IMR-90 (cell line): ENCODE measurements around the gene TCFL5. TPM values are rescaled to one million over a fixed set of nuclear protein-coding genes. Genes with fewer than 3 reads are reported as not detected.

Source experiments
- ATAC-seq: fragments of 200-7000 bp; cut with Tn5 transposase; 2 replicates; pipeline ENCODE4 v1.9.1; 2020; ENCODE audit warnings: low read depth, mild to moderate bottlenecking, moderate library complexity
- BruUV-seq: library from RNA; stranded (reverse); fragments of 400-500 nt; replicated peaks from 2 replicates; lab custom pipeline; 2021; lab: Mats Ljungman, UMichigan
- CTCF ChIA-PET: fragments of 300-600 bp; formaldehyde crosslinking; extraction: SDS; loops from one replicate; lab custom pipeline; 2021; ENCODE audit warnings: antibody characterized with exemption; lab: Yijun Ruan, JAX
- POLR2A ChIA-PET: fragments of 300-600 bp; sonication (Branson Sonifier 250); formaldehyde crosslinking; loops from one replicate; lab custom pipeline; 2022; ENCODE audit warnings: antibody characterized with exemption; ENCODE audit not compliant: unreplicated experiment; lab: Charles Lee
- DNase-seq: peaks from one replicate; pipeline ENCODE4 v3.0.0; 2013
- H2AFZ ChIP-seq: replicated peaks from 2 replicates; pipeline ENCODE3; 2013; ENCODE audit warnings: low read length, mild to moderate bottlenecking; ENCODE audit not compliant: poor library complexity
- H2AK5ac ChIP-seq: 2 replicates; pipeline ENCODE4 v1.6.1; 2013; ENCODE audit warnings: low read depth, low read length, inconsistent platforms
- H2AK9ac ChIP-seq: replicated peaks from 2 replicates; pipeline ENCODE3; 2013; ENCODE audit warnings: mild to moderate bottlenecking, low read depth, low read length, moderate library complexity; ENCODE audit not compliant: poor library complexity
- H2BK120ac ChIP-seq: 2 replicates; pipeline ENCODE4 v1.6.1; 2013; ENCODE audit warnings: low read depth, low read length, inconsistent platforms
- H2BK15ac ChIP-seq: 3 replicates; pipeline ENCODE4 v1.6.1; 2013; ENCODE audit warnings: low read depth, low read length, inconsistent platforms
- H2BK20ac ChIP-seq: 2 replicates; pipeline ENCODE4 v1.6.1; 2013; ENCODE audit warnings: low read depth, mild to moderate bottlenecking, inconsistent platforms, low read length, moderate library complexity
- H2BK5ac ChIP-seq: 2 replicates; pipeline ENCODE4 v1.6.1; 2013; ENCODE audit warnings: mild to moderate bottlenecking, low read depth, low read length, inconsistent platforms; ENCODE audit not compliant: poor library complexity, severe bottlenecking
- H3K14ac ChIP-seq: replicated peaks from 2 replicates; pipeline ENCODE4 v1.6.1; 2013; ENCODE audit warnings: low read depth, low read length, inconsistent platforms
- H3K18ac ChIP-seq: 2 replicates; pipeline ENCODE4 v1.6.1; 2013; ENCODE audit warnings: low read depth, low read length, control low read depth
- H3K23ac ChIP-seq: 2 replicates; pipeline ENCODE4 v1.6.1; 2013; ENCODE audit warnings: low read depth, low read length, inconsistent platforms
- H3K27ac ChIP-seq: 2 replicates; pipeline ENCODE4 v1.5.1; 2013; ENCODE audit warnings: mild to moderate bottlenecking, control low read depth, low read length; ENCODE audit not compliant: insufficient read depth
- H3K27me3 ChIP-seq: 2 replicates; pipeline ENCODE4 v1.6.1; 2013; ENCODE audit warnings: low read length; ENCODE audit not compliant: control insufficient read depth, insufficient read depth
- H3K36me3 ChIP-seq: 2 replicates; pipeline ENCODE4 v1.6.1; 2013; ENCODE audit warnings: low read length, mixed read lengths; ENCODE audit not compliant: control insufficient read depth, insufficient read depth
- H3K4ac ChIP-seq: 2 replicates; pipeline ENCODE4 v1.6.1; 2013; ENCODE audit warnings: low read depth, low read length, inconsistent platforms
- H3K4me1 ChIP-seq: 2 replicates; pipeline ENCODE4 v1.6.1; 2013; ENCODE audit warnings: low read length, mixed read lengths; ENCODE audit not compliant: control insufficient read depth, insufficient read depth
- H3K4me2 ChIP-seq: 2 replicates; pipeline ENCODE4 v1.6.1; 2013; ENCODE audit warnings: low read depth, mild to moderate bottlenecking, control low read depth, low read length, moderate library complexity
- H3K4me3 ChIP-seq: 2 replicates; pipeline ENCODE4 v1.5.1; 2013; ENCODE audit warnings: low read depth, mild to moderate bottlenecking, control low read depth, low read length, moderate library complexity; ENCODE audit not compliant: insufficient read depth
- H3K56ac ChIP-seq: 2 replicates; pipeline ENCODE4 v1.6.1; 2013; ENCODE audit warnings: low read length, inconsistent platforms; ENCODE audit not compliant: insufficient read depth; ENCODE audit errors: extremely low read depth
- H3K79me1 ChIP-seq, 2 experiments: 2 replicates each; pipeline ENCODE4 v1.6.1; 2013; ENCODE audit warnings: low read length in 2 of 2, inconsistent platforms in 1 of 2, low read depth in 1 of 2
- H3K9ac ChIP-seq: 2 replicates; pipeline ENCODE4 v1.6.1; 2013; ENCODE audit warnings: low read depth, low read length, control low read depth
- H3K9me1 ChIP-seq: 2 replicates; pipeline ENCODE4 v1.6.1; 2013; ENCODE audit warnings: low read length, inconsistent platforms; ENCODE audit not compliant: insufficient read depth
- H3K9me3 ChIP-seq: 2 replicates; pipeline ENCODE4 v1.6.1; 2013; ENCODE audit warnings: low read length; ENCODE audit not compliant: control insufficient read depth, insufficient read depth
- H4K20me1 ChIP-seq: 2 replicates; pipeline ENCODE4 v1.6.1; 2013; ENCODE audit warnings: low read length, inconsistent platforms; ENCODE audit not compliant: insufficient read depth
- H4K5ac ChIP-seq: 2 replicates; pipeline ENCODE4 v1.6.1; 2013; ENCODE audit warnings: mild to moderate bottlenecking, low read depth, low read length, control low read depth
- H4K8ac ChIP-seq, 2 experiments: 2 replicates each; pipeline ENCODE4 v1.6.1; 2013; ENCODE audit warnings: low read depth in 2 of 2, low read length in 2 of 2, control low read depth in 1 of 2, inconsistent platforms in 1 of 2
- H4K91ac ChIP-seq: 2 replicates; pipeline ENCODE4 v1.6.1; 2013; ENCODE audit warnings: low read depth, low read length, inconsistent platforms; ENCODE audit not compliant: insufficient read depth
- CEBPB ChIP-seq: IDR thresholded peaks from 2 replicates; pipeline ENCODE4 v1.6.1; 2012; ENCODE audit warnings: low read depth, low read length, improper control_type of control experiment
- MAFK ChIP-seq: IDR thresholded peaks from 2 replicates; pipeline ENCODE4 v1.6.1; 2012; ENCODE audit warnings: low read depth, low read length, improper control_type of control experiment
- MAZ ChIP-seq: IDR thresholded peaks from 2 replicates; pipeline ENCODE4 v1.6.1; 2012; ENCODE audit warnings: low read depth, mild to moderate bottlenecking, low read length, improper control_type of control experiment, moderate library complexity, borderline replicate concordance
- MXI1 ChIP-seq: IDR thresholded peaks from 2 replicates; pipeline ENCODE4 v1.6.1; 2012; ENCODE audit warnings: low read depth, mild to moderate bottlenecking, low read length, moderate library complexity, borderline replicate concordance
- RAD21 ChIP-seq: IDR thresholded peaks from 2 replicates; pipeline ENCODE4 v1.6.1; 2012; ENCODE audit warnings: low read length, improper control_type of control experiment
- RFX5 ChIP-seq: IDR thresholded peaks from 2 replicates; pipeline ENCODE4 v1.8.0; 2012; ENCODE audit warnings: low read depth, mild to moderate bottlenecking, low read length, moderate library complexity
- WGBS, 2 experiments: methylation state at CpG; one replicate each; pipeline versions ENCODE4 v1.1.5 to v1.1.7; 2013; ENCODE audit warnings: missing lambda C conversion rate in 2 of 2; ENCODE audit not compliant: insufficient read length in 1 of 2; ENCODE audit errors: extremely low coverage in 2 of 2; 5-methylcytosine and 5-hydroxymethylcytosine counted together
- dilution Hi-C: fragments of 300-500 bp; cut with HindIII; formaldehyde crosslinking; loops from one replicate; pipeline ENCODE4 v1.14.3; 2018; ENCODE audit warnings: low sequenced_read_pairs; ENCODE audit not compliant: unreplicated experiment
- in situ Hi-C: fragments of 300-500 bp; cut with MboI; formaldehyde crosslinking; loops from 3 replicates; pipeline ENCODE4 v1.14.3; 2019; ENCODE audit warnings: low sequenced_read_pairs, inconsistent platforms, mixed read lengths
- intact Hi-C: fragments of 100-400 bp; cut with micrococcal nuclease; formaldehyde crosslinking; loops from 2 replicates; pipeline ENCODE4 v1.10.0; 2022
- polyA plus RNA-seq, 3 experiments: library from polyadenylated mRNA; depleted of rRNA; stranded (reverse); fragments of >200 nt; gene quantifications; 2 replicates each; pipeline ENCODE4 v1.2.3, GENCODE V29; 2012; ENCODE audit warnings: low replicate concordance in 1 of 3
- total RNA-seq: library from RNA; depleted of rRNA; stranded (reverse); fragments of >200 nt; gene quantifications from 2 replicates; pipeline ENCODE4 v1.2.3, GENCODE V29; 2012
- TF ChIP-seq, protein P1 (sequence below): fragments of 150-350 bp; IDR thresholded peaks from 2 replicates; pipeline ENCODE4 v1.6.1; 2016; ENCODE audit warnings: low read depth, mild to moderate bottlenecking, low read length, moderate library complexity, borderline replicate concordance

The TCFL5 gene
- total and polyA plus RNA-seq, 2 of the 4 experiments (the other 2 are of a cell fraction), result 6.0 to 8.2 TPM

- no peak overlapping the region for H2BK5ac ChIP-seq
- H2AK9ac ChIP-seq, result no peak overlapping the region
- intact Hi-C loops (no loop called here), dilution Hi-C loops (no loop called here), in situ Hi-C loops (no loop called here)
- H3K27me3 ChIP-seq, result no peaks in the 10 kb centered on the region
- no peak overlapping the region for H3K4ac ChIP-seq
- H2BK120ac ChIP-seq, result no peak overlapping the region
- H3K36me3 ChIP-seq, result peaks cover 73% of the 10 kb centered on the region
- no peaks in the 10 kb centered on the region for H3K9me3 ChIP-seq
- 98% methylated on average over 8 of the region's 18 CpGs; no CpG with 5 or more reads in 1 of the 2 experiments for WGBS, 2 experiments
- H2BK20ac ChIP-seq, result no peak overlapping the region
- no peak overlapping the region for H4K91ac ChIP-seq
- no TSS peak for BruUV-seq
- TF ChIP-seq MXI1 (no peak), CEBPB (no peak), MAFK (no peak), RFX5 (no peak), RAD21 (no peak), MAZ (no peak)
- TF ChIP-seq, protein P1, sequence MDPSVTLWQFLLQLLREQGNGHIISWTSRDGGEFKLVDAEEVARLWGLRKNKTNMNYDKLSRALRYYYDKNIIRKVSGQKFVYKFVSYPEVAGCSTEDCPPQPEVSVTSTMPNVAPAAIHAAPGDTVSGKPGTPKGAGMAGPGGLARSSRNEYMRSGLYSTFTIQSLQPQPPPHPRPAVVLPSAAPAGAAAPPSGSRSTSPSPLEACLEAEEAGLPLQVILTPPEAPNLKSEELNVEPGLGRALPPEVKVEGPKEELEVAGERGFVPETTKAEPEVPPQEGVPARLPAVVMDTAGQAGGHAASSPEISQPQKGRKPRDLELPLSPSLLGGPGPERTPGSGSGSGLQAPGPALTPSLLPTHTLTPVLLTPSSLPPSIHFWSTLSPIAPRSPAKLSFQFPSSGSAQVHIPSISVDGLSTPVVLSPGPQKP, result no peak
- no peak overlapping the region for H2BK15ac ChIP-seq
- ChIA-PET CTCF (interaction anchor here (1.3 kb wide), 1 partner anchor 32 kb away, joined by 3 read pairs; no protein-coding TSS in a partner anchor), POLR2A (no interaction called here)
- H3K79me1 ChIP-seq, result peaks cover 38 to 90% of the 10 kb centered on the region in 2 experiments
- H3K9ac ChIP-seq, result no peak overlapping the region
- H3K27ac ChIP-seq, result no peak overlapping the region
- peaks cover 10% of the 10 kb centered on the region for H3K4me1 ChIP-seq
- DNase-seq (no peak), ATAC-seq (no peak)
- H3K14ac ChIP-seq, result no peak overlapping the region
- H2AFZ ChIP-seq, result no peak overlapping the region
- no peak overlapping the region for H3K18ac ChIP-seq
- peaks cover 10% of the 10 kb centered on the region; the same call in 1 of the 2 replicates for H3K9me1 ChIP-seq
- no peak overlapping the region for H4K8ac ChIP-seq
- H3K4me2 ChIP-seq, result no peak overlapping the region
- H4K20me1 ChIP-seq, result peaks cover 82% of the 10 kb centered on the region
- no peak overlapping the region for H3K23ac ChIP-seq
- no peak overlapping the region for H4K5ac ChIP-seq
- H2AK5ac ChIP-seq, result no peak overlapping the region
- H3K56ac ChIP-seq, result no peak overlapping the region
- H3K4me3 ChIP-seq, result no peak overlapping the region
Measured at GRCh38 chr20:62908971-62909791, 47.6 kb upstream of the TCFL5 start.
